Nephron (organoid): Measurements from ENCODE around the gene SPTBN4.

Experiments used
- H3K27ac Mint-ChIP-seq, 3 experiments: 2 replicates each; pipeline ENCODE4 v1.8.0; 2020; ENCODE audit warnings: mixed read lengths in 3 of 3, mild to moderate bottlenecking in 2 of 3, moderate library complexity in 1 of 3
- H3K27me3 Mint-ChIP-seq: 2 replicates; pipeline ENCODE4 v1.8.0; 2021; ENCODE audit warnings: low read depth, mild to moderate bottlenecking, moderate library complexity, mixed read lengths
- H3K36me3 Mint-ChIP-seq: 2 replicates; pipeline ENCODE4 v1.8.0; 2020; ENCODE audit warnings: low read depth, mixed read lengths
- H3K4me1 Mint-ChIP-seq: 2 replicates; pipeline ENCODE4 v1.8.0; 2020; ENCODE audit warnings: mixed read lengths
- H3K4me3 Mint-ChIP-seq, 3 experiments: 2 replicates each; pipeline ENCODE4 v1.8.0; 2020; ENCODE audit warnings: mild to moderate bottlenecking in 3 of 3, mixed read lengths in 3 of 3, moderate library complexity in 2 of 3
- H3K9me3 Mint-ChIP-seq: 2 replicates; pipeline ENCODE4 v1.8.0; 2020; ENCODE audit warnings: mixed read lengths
- TF ChIP-seq, protein P1 (sequence below), 3 experiments: fragments of 200-600 bp; sonication (generic); IDR thresholded peaks; one replicate each; pipeline ENCODE4 v1.5.0; 2021; ENCODE audit warnings: antibody characterized with exemption in 3 of 3; ENCODE audit not compliant: unreplicated experiment in 3 of 3

SPTBN4 gene

DNA sequence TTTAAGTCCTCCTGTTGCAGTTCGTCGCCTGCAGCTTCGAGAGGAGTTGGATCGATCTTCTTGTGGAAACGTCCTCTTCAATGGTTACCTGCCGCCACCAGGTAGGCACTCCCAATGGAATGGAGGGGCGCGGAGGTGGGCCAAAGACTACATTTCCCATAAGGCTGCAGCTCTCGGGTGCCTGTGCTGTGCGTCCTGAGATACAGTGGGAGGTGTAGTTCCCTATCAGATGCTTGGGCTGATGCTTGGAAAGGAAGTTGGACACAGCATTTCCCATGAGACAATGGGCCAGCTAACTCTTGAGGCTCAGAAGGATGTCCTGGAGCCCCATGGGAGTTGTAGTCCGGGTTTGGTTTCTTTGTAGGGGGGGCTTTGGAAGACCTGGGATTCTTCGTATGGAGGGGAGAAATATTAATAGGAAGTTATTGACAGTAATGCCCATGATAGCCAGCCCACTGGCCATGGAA, 111.7 kb downstream of the SPTBN4 start:
- H3K4me1 Mint-ChIP-seq: peaks cover 9% of the 10 kb centered on the region
- no peaks in the 10 kb centered on the region for H3K9me3 Mint-ChIP-seq
- H3K36me3 Mint-ChIP-seq: peaks cover 20% of the 10 kb centered on the region
- TF ChIP-seq, protein P1, sequence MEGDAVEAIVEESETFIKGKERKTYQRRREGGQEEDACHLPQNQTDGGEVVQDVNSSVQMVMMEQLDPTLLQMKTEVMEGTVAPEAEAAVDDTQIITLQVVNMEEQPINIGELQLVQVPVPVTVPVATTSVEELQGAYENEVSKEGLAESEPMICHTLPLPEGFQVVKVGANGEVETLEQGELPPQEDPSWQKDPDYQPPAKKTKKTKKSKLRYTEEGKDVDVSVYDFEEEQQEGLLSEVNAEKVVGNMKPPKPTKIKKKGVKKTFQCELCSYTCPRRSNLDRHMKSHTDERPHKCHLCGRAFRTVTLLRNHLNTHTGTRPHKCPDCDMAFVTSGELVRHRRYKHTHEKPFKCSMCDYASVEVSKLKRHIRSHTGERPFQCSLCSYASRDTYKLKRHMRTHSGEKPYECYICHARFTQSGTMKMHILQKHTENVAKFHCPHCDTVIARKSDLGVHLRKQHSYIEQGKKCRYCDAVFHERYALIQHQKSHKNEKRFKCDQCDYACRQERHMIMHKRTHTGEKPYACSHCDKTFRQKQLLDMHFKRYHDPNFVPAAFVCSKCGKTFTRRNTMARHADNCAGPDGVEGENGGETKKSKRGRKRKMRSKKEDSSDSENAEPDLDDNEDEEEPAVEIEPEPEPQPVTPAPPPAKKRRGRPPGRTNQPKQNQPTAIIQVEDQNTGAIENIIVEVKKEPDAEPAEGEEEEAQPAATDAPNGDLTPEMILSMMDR (IDR thresholded peaks at IDR 0.05; ENCODE audit: unreplicated experiment in 3 of 3): no peak
- no peaks in the 10 kb centered on the region for H3K27me3 Mint-ChIP-seq
- peak overlapping the region in 1 of 3 experiments; percentile 0 for H3K27ac Mint-ChIP-seq
- H3K4me3 Mint-ChIP-seq: peak overlapping the region; percentile 85 to 90 (median 89)

GRCh38 chr19:40580619-40581018, 113.8 kb downstream of the SPTBN4 start:
- no peaks in the 10 kb centered on the region for H3K9me3 Mint-ChIP-seq
- peak overlapping the region in 1 of 3 experiments; percentile 53 for H3K4me3 Mint-ChIP-seq
- H3K27ac Mint-ChIP-seq: no peak overlapping the region
- no peaks in the 10 kb centered on the region for H3K27me3 Mint-ChIP-seq
- TF ChIP-seq, protein P1 (IDR thresholded peaks at IDR 0.05; ENCODE audit: unreplicated experiment in 3 of 3): no peak
- peaks cover 5% of the 10 kb centered on the region for H3K4me1 Mint-ChIP-seq
- H3K36me3 Mint-ChIP-seq: peaks cover 31% of the 10 kb centered on the region

DNA sequence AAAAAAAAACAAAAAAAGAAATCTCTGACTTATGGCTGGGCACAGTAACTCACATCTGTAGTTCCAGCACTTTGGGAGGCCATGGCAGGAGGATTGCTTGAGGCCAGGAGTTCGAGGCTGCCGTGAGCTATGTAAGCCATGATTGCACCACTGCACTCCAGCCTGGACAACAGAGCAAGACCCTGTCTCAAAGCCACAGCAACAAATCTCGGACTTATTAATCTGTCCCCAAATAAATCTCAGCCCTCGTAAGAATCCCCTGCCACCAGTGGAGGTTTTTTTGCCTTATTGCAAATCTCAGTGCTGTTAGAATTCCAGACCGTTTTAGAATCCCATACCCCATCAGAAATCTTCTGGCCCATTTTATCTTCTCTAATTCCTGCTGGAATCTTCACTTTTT, 114.7 kb downstream of the SPTBN4 start:
- H3K27me3 Mint-ChIP-seq: no peaks in the 10 kb centered on the region
- H3K27ac Mint-ChIP-seq: no peak overlapping the region
- H3K4me1 Mint-ChIP-seq: peaks cover 5% of the 10 kb centered on the region
- H3K9me3 Mint-ChIP-seq: no peaks in the 10 kb centered on the region
- peaks cover 37% of the 10 kb centered on the region for H3K36me3 Mint-ChIP-seq
- no peak overlapping the region for H3K4me3 Mint-ChIP-seq
- TF ChIP-seq, protein P1 (IDR thresholded peaks at IDR 0.05; ENCODE audit: unreplicated experiment in 3 of 3): no peak

GRCh38 chr19:40582467-40582866, 115.7 kb downstream of the SPTBN4 start:
- H3K27me3 Mint-ChIP-seq: no peaks in the 10 kb centered on the region
- TF ChIP-seq, protein P1 (IDR thresholded peaks at IDR 0.05; ENCODE audit: unreplicated experiment in 3 of 3): no peak
- H3K27ac Mint-ChIP-seq: peak overlapping the region in 1 of 3 experiments; percentile 35
- H3K4me1 Mint-ChIP-seq: peaks cover 5% of the 10 kb centered on the region
- H3K4me3 Mint-ChIP-seq: no peak overlapping the region
- H3K36me3 Mint-ChIP-seq: peaks cover 43% of the 10 kb centered on the region
- H3K9me3 Mint-ChIP-seq: no peaks in the 10 kb centered on the region

DNA sequence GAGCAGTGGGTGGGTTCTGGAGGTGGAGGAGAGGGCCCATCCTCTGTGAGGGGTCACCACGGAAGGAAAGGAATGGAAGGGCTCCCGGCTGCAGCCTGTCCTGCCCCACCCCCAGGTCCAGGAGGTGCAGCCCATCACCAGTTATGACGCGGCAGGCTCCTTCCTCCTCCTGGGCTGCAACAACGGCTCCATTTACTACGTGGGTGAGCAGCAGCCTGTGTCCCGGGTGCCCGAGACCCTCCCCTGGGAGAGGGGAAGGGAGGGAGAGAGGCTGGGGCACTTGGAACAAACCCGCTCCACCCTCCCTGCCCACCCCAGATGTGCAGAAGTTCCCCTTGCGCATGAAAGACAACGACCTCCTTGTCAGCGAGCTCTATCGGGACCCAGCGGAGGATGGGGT, 116.5 kb downstream of the SPTBN4 start:
- Mint-ChIP-seq H3K36me3 (peaks cover 49% of the 10 kb centered on the region), H3K27me3 (peaks cover 4% of the 10 kb centered on the region), H3K27ac (no peak overlapping the region), H3K4me1 (no peaks in the 10 kb centered on the region), H3K9me3 (no peaks in the 10 kb centered on the region), H3K4me3 (no peak overlapping the region)
- TF ChIP-seq, protein P1 (IDR thresholded peaks at IDR 0.05; ENCODE audit: unreplicated experiment in 3 of 3): no peak

GRCh38 chr19:40584007-40584406, 117.2 kb downstream of the SPTBN4 start:
- Mint-ChIP-seq H3K9me3 (no peaks in the 10 kb centered on the region), H3K4me1 (no peaks in the 10 kb centered on the region), H3K27ac (no peak overlapping the region), H3K4me3 (no peak overlapping the region), H3K36me3 (peaks cover 49% of the 10 kb centered on the region), H3K27me3 (peaks cover 4% of the 10 kb centered on the region)
- TF ChIP-seq, protein P1 (IDR thresholded peaks at IDR 0.05; ENCODE audit: unreplicated experiment in 3 of 3): peak in 2 of 3 experiments; percentile 8 to 16
